Stimulated activated CD4-positive, alpha-beta T cell treated with anti-CD3 and anti-CD28 coated beads, Interleukin-1b, Interleukin-23, amount 100 ng/mL, for 24 hours (primary cell): ENCODE results near the gene CREBL2.

Experiments used
- DNase-seq, 4 experiments: peaks; one replicate each; pipeline ENCODE4 v3.0.0-alpha.2; 2020; ENCODE audit warnings: low read depth in 4 of 4, low spot score in 1 of 4

The CREBL2 gene

DNA sequence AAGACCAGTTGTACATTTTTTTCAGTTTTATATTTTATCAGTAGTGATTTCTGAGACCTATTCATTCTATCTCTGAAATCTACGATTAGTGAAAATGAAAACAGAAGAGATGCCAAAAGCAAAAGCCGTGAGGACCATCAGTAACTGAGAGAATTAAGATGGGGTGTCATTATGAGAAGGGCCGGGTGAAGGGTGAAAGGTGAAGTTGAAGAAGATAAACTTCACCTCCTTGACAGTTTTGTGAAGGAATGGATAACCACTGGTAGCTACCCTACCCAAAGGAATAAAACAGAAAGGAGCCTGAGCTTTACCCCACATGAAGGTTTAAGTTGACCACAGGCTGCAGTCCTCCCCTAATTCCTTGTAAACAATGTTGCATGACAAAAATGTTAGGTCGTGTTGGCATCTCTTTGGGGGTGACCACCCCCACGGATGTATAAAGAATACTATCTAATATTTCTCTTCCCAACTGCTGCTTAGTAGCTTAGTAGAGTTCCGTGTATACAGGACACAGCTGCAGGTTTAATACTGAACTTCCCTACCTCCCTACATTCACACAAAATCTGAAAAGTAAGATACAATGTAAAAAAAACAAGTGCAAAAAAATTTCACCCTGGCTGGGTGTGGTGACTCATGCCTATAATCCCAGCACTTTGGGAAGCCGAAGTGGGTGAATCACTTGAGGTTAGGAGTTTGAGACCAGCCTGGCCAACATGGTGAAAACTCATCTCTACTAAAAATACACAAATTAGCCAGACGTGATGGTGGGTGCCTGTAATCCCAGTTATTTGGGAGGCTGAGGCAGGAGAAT, 60.4 kb downstream of the CREBL2 start:
- no peak for DNase-seq

GRCh38 chr12:12673296-12673695, 61.6 kb downstream of the CREBL2 start:
- DNase-seq = no peak

DNA sequence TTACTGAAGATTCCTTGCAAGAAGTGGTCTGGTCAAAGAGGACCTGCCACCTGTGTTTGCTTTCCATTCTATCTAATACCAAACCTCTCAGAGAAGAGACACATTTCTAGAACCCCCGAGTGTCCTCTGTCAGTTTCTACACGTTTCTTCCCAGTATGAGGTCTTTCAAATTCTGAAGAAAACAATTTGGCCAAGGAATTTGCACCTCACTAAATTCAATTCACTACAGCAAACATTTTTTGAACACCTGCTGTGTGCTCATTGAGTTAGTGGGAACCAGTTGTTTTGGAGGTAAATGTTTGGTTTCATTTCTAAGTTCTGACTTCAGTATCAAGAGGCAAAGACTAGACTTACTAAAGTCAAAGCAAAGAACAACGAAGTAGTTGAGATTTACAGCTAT, 64.9 kb downstream of the CREBL2 start:
- no peak for DNase-seq

DNA sequence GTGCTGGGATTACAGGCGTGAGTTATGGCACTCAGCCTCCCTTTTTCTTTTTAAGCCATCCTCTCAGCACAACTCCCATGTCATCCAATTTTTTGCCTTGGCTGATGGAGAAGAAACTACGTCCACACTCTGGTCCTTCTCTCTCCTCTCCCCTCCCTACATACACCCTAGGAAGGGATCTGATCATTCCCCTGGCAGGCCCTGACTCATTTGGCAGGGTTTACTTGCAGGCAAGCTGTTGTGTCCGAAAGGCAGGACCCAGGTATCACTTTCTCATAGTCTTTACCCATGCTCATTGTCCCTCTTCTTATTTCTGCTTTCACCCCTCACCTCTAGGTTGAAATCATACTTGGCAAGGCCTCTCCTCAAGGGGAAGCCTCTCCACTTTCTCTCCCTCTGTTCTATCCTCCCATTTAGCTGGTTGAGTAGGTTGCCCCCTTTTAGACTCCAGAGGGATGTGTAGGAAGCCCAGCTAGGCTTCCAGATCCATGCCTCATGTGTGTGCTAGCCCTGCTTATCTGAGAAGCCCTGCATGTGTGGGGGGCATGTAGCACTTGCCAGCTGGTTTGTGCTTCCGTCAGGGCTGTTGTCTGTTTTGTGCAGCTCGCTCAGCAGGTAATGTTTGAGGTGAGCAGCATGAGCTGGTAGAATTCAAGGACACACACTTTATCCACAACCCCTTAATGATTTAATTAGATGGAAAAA, 69.5 kb downstream of the CREBL2 start:
- no peak for DNase-seq

DNA sequence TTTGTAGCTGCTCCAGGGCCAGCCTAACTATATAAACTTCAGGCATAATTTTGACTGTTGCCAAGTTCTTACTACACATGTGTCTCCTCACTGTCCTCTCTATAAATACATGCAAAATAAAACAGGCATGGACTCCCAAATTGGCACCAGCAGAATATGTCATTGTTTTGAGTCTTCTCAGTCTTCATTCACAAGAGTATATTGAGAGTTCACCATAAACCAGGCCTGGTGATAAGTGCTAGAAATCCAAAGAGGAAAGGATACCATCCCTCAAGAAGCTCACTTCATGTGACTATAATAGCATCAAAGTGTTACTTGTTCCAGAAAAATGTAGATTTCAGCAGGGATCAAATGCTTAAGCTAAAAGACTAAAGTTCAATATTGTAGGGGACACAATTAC, 70.6 kb downstream of the CREBL2 start:
- no peak for DNase-seq

DNA sequence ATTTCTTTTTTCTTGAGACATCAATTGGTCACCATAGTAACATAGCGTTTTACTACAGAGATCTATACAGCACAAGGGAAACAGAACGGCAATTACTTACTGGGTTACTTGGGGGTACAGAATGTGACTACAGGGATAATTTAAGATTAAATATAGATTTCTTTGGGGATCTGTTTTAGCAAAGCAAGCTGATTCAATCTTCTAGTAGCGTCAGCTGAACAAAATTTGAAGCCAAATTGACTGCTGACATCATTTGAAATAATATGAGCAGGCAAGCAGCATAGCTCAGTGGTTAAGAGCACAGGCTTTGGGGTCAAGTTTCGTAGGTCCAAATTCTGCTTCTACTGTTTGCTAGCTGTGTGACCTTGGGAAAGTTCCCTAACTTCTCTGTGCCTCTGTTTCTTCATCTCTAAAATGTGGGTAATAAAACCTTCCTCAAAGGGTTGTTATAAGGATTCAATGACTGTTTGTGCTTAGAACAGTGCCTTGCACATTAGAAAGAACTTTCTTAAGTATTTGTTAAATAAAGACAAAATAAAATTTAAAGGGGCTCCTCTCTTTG, 71.5 kb downstream of the CREBL2 start:
- DNase-seq = no peak

- DNase-seq = no peak
Observed at GRCh38 chr12:12683725-12684124, 72.0 kb downstream of the CREBL2 start.

DNA sequence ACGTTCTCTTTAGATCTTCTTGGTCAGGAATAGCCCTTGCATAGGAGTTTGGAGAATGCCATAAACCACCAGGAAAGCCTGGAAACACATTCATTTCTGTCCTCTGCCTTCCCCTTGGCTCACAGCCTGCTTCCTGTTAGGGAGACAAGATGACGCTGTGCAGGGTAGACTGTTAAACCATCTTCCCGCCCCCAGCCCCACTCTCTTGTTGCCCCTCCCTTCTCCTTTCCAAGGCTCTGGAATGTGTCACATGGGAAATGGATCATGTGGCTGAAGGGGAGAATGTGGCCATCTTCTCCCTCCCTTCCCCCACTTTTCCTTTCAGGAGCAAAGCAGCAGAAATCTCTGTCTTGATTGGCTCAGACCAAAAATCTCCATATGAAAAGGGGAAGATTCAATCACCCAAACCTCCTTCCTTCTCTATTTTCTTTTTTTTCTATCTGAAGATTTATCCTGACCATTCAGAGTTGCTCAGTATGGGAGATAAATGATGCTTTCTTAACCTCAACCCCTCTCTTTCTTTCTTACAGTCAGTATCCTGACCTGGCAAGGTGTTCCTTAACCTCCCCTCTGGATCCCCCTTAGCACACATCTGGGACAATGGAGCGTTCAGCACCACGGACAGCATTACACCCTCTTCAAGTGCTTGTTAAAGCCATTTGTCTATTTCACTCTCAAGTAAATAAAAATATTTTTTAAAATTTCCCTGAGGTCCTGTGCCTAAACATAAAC, 72.9 kb downstream of the CREBL2 start:
- DNase-seq = no peak

- DNase-seq = no peak
Observed at GRCh38 chr12:12685305-12685704, 73.6 kb downstream of the CREBL2 start.

DNA sequence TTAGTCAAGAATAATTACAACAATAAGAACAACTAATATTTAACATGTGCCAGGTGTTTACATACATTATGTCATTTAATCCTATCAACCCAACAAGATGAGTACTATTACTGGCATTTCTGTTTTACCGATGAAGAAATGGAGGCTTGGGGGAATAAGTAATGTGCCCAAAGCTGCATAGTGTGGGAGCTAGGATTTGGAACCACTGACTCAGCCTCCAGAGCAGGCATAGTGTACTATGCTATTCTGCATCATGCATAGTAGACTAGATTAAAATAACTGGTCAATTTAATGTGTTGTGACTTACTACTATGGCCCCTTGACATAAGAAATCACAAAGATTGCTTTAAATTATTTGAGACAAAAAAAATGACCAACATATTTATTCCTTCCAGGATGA, 74.8 kb downstream of the CREBL2 start:
- no peak for DNase-seq

- DNase-seq = no peak
Observed at GRCh38 chr12:12686925-12687324, 75.2 kb downstream of the CREBL2 start.

DNA sequence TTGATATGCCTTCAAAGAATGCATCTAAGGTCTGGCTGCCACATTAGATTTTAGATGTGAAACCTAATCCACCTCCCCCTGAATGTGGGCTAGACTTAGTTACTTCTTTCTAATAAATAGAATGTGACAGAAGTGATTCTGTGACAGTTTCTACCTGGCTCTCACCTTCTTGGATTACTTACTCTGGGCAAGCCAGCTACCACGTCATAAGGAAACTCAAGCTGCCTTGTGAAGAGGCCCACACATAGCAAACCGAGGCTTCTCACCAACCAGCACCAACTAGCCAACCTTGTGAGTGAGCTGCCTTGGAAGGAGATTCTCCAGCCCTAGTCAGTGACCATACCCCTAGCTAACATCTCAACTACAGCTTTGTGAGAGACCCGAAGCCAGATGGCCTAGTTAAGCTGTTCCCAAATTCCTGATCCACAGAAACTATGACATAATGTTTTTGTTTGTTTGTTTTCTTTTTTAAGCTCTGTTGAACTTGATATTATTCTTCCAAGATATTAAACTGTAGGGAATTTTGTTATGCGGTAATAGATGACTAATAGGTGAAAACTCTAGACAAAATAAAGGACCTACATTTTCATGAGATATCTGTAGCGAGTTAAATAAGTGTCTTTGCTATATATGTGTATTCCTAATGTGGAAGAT, 78.1 kb downstream of the CREBL2 start:
- no peak for DNase-seq

GRCh38 chr12:12691549-12691948, 79.9 kb downstream of the CREBL2 start:
- no peak for DNase-seq

GRCh38 chr12:12693111-12693671, 81.5 kb downstream of the CREBL2 start:
- no peak for DNase-seq
